HG03095 (cell line): ENCODE results near the gene ATXN3.
"Not testable (repeated sequence)": the region's sequence is repeated elsewhere in the genome, so short reads cannot be mapped to it uniquely, and the experiment has no call there.

Experiments
- ATAC-seq: cut with Tn5 transposase; IDR thresholded peaks from one replicate; pipeline ENCODE4 v1.9.1; 2021; ENCODE audit warnings: moderate library complexity; ENCODE audit not compliant: unreplicated experiment

Gene ATXN3

DNA sequence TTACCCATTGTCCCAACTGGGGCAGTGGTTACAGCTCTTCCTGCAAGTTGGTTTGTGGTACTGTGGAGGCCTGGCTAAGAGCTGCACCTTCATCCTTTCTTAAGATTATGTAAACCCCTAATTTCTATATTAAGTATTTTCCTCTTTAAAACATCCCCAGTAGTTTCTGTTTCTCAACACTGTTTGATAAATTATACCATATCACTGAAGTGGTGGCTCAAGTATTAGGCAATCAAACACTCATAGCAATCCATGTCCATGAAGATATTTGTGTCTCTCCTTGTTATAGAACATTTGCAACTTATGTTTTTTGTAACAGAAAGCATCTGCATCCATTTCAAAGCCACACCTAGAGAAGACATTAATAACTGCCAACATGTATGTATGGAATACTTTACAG lies 31.8 kb downstream of the ATXN3 start:
- ATAC-seq, result no peak

GRCh38 chr14:92058006-92058917 lies 48.1 kb downstream of the ATXN3 start:
- no peak for ATAC-seq

DNA sequence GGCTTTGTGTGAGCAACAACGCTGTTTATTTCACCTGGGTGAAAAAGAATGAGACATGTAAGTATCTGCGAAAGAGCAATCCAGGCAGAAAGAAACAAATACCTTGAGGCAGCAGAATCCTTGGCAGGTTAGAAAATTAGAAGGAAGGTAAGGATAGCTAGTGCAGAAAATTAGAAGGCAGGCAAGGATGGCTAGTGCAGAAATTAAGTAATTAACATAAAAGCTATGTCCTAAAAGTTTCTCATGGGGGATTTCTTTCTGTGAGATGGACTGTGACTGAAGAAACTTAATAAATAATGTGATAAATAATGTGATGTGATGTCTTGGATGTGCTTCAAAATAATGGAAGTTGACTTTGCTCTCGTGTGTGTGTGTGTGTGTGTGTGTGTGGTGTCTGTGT lies 56.6 kb downstream of the ATXN3 start:
- ATAC-seq, result no peak

GRCh38 chr14:92049221-92049620 lies 57.2 kb downstream of the ATXN3 start:
- not testable (repeated sequence) for ATAC-seq

DNA sequence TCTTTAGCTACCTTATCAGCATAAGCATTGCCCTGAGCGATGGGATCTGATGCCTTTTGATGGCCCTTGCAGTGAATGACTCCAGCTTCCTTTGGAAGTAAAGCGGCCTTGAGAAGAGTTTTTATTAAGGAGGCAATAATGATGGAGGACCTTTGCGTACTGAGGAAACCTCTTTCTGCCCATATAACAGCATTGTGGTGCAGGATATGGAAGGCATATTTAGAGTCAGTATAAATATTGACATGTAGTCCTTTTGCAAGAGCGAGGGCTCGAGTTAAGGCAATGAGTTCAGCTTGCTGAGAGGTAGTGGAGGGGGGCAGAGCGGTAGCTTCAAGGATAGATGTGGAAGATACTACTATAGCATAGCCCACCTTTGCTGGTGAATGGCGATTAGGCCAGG lies 60.5 kb downstream of the ATXN3 start:
- not testable (repeated sequence) for ATAC-seq

DNA sequence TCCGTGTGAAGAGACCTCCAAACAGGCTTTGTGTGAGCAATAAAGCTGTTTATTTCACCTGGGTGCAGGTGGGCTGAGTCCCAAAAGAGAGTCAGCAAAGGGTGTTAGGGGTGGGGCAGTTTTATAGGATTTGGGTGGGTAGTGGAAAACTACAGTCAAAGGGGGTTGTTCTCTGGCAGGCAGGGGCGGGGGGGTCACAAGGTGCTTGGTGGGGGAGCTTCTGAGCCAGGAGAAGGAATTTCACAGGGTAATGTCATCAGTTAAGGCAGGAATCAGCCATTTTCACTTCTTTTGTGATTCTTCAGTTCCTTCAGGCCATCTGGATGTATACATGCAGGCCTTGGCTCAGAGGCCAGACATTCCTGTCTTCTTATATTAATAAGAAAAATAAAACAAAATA lies 64.6 kb downstream of the ATXN3 start:
- not testable (repeated sequence) for ATAC-seq

GRCh38 chr14:92041203-92041602 lies 65.2 kb downstream of the ATXN3 start:
- ATAC-seq, result no peak

- ATAC-seq, result peak; percentile 68
These were observed 65.8 kb downstream of the ATXN3 start for GRCh38 chr14:92040431-92041051.

DNA sequence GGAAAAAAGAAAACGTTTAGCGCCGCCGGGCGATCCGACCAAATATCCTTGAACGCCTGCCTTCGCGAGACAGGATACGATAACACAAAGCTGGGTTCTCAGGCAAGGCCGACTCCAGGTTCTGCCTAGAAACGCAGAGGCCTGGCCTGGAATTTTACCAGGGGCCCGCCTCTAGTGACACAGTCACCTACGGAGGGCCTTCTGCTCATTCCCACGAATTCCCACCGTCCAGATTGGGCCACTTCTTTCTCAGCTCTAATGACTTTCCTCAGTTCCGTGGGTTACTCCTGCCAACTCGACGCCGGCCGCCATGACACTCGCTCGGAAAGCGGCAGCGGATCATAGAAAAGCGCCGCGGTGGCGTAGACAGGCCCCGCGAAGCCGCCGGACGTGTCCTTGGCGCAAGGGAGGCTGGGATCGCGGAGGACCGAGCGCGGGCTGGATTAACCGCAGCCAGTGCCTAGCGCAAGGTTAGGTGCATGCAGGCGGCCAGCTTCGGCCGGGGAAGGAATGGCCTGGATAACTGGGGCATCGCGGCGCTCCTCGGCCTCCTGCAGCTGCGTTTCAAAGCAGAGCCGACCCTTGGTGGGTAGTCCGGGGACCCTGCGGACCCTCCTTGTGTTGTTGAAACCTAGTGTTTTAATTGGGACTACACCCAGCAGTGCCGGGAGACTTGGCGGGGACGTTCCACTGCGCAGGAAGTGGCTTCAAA lies 66.5 kb downstream of the ATXN3 start, which contains the start of gene TRIP11:
Gene TRIP11, minus strand, starts transcription at position 341 of the 712 bp plus-strand sequence. CDS start 374 bp downstream, outside the sequence.
- ATAC-seq, result peak; percentile 97

DNA sequence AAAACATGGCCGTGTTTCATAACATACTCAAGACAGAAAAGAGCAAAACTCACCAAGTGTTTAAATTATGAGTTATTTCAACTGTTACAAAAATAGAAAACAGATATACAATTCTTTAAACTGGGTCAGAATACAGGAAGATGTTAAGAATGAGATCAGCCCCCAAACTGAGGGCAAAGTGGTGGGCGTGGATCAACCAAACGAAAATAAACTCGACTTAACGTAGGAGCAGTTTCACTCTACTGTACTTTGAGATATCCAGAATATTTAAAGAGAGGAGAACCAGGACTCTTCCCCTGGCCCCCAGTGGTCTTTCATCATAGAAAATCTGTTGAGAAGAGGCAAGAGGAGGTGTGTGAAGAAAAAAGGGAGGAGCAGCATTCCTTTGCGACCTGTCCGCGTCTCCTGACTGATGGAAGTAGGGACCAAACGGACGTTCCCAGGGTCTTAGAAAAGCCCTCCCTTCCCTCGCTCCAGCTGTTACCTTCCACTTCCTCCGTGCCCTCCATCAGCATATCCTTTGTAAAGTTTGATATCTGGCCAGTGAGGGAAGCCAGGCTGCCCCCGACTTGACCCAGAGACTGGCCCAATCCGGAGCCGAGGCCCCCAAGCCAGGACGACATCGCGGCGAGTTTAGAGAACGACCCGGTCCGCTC lies 67.2 kb downstream of the ATXN3 start:
- peak; percentile 17 for ATAC-seq

DNA sequence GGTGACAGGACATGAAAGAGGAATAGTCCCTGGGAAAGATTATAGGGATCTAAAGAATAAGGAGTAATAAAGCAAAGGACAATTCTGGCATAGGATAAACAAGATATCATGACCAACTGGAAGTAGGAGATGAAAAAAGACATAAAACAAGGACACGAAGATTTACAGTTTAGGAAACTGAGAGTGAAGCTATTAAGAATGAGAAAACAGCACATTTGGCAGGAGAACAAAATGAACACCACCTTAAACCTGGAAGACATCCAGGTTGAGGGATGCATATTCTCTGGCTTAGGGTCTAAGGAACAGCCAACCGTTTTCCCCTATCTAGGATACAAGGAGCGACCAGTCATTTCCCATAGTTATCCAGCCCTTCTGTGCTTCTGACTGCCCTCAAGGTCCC lies 68.4 kb downstream of the ATXN3 start:
- no peak for ATAC-seq

GRCh38 chr14:92035890-92036289 lies 70.5 kb downstream of the ATXN3 start:
- ATAC-seq, result no peak

DNA sequence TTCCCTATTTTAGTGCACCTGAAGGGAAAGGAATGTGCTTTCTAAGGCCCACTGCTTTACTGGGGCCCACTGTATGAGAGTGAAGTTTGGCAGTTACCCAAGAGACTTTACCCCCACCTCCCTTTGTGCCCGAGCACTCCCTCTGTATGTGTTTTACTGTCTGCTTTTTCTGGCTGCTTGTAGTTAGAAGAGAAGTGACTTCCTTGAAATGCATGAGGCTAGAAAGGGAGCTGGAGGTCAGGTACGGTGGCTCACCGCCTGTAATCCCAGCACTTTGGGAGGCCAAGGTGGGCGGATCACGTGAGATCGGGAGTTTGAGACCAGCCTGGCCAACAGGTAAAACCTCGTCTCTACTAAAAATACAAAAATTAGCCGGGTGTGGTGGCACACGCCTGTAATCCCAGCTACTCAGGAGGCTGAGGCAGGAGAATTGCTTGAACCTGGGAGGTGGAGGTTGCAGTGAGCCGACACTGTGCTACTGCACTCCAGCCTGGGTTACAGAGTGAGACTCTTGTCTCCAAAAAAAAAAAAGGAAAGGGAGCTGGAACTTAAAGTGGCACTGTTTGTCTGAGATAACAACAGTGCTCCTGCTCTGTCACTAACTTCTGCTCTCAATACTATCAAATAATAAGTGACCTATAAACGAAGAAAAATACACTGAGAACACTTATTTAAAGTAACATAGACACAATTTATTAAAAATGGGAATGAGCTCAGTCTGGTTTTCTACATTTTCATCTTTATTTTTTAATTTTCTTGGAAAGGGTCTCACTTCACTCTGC lies 72.3 kb downstream of the ATXN3 start:
- ATAC-seq, result no peak

DNA sequence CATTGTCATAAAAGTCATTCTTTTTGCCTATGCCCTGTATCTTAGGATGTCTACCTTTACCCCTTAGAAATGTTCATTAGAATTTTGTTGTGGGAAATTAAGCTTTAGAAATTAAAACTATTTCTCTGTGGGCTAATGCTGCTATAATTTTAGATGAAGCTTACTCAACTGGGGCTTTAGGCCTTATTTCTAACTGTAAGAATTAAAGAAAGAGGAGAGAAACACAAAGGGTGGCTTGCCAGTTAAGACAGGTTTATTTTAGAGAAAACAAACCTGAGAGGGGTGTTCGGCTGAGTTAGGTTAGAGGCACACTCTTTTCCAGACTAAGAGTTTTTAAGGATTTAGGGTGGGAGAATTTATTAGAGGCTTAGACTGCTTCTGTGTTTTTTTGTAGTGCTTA lies 72.9 kb downstream of the ATXN3 start:
- ATAC-seq, result no peak

DNA sequence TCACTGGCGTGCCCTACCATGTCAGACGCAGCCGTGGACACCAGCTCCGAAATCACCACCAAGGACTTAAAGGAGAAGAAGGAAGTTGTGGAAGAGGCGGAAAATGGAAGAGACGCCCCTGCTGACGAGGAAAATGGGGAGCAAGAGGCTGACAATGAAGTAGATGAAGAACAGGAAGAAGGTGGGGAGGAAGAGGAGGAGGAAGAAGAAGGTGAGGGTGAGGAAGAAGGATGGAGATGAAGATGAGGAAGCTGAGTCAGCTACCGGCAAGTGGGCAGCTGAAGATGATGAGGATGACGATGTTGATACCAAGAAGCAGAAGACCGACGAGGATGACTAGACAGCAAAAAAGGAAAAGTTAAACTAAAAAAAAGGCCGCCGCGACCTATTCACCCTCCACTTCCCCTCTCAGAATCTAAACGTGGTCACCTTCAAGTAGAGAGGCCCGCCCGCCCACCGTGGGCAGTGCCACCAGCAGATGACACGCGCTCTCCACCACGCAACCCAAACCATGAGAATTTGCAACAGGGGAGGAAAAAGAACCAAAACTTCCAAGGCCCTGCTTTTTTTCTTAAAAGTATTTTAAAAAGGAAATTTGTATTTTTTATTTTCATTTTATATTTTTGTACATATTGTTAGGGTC lies 79.7 kb downstream of the ATXN3 start:
- no peak for ATAC-seq

DNA sequence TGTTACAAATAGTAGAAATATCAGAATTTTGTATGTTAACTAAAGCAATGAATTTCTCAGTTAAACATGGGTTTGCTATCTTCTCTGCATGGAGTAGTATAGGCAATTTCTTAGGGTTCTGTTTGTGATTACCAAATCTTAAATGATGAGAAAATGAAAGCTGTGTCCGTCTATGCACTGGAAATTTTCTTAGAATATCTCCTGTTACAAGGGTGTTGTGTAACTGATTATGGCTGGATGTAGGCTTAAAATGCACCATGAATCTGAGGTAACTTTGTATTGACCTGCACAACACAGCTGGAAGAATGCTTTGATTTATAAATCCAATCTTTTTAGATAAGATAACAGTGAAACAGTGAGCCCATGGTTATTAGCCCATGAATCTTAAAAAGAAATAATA lies 84.3 kb downstream of the ATXN3 start:
- no peak for ATAC-seq

- no peak for ATAC-seq
These were observed 84.9 kb downstream of the ATXN3 start for GRCh38 chr14:92021523-92021922.

GRCh38 chr14:92014040-92014439 lies 92.3 kb downstream of the ATXN3 start:
- ATAC-seq, result no peak

GRCh38 chr14:92012121-92012748 lies 94.1 kb downstream of the ATXN3 start:
- no peak for ATAC-seq
